ENCODE data around the gene WARS2.
A peak's percentile ranks its signal among the peaks of the same experiment; 100 is the strongest.
"Not testable (repeated sequence)": the region's sequence is repeated elsewhere in the genome, so short reads cannot be mapped to it uniquely, and the experiment has no call there.

The WARS2 gene

GRCh38 chr1:119140177-119141019, at the start of gene WARS2:
TSS of gene WARS2 (minus strand) at chr1:119140653. CDS start at chr1:119140644, 9 bp downstream.
- DNase-seq = peak; percentile 93

GRCh38 chr1:119188926-119189325, 48.5 kb upstream of the WARS2 start:
- DNase-seq = no peak

GRCh38 chr1:119187416-119187815, 47.0 kb upstream of the WARS2 start:
- DNase-seq = no peak

GRCh38 chr1:119186471-119186870, 46.0 kb upstream of the WARS2 start:
- DNase-seq = no peak

GRCh38 chr1:119184972-119185371, 44.5 kb upstream of the WARS2 start:
- DNase-seq = no peak

GRCh38 chr1:119181218-119181617, 40.8 kb upstream of the WARS2 start:
- no peak for DNase-seq

- DNase-seq = no peak
Measured at GRCh38 chr1:119179051-119179450, 38.6 kb upstream of the WARS2 start.

- DNase-seq = not testable (repeated sequence)
Measured at GRCh38 chr1:119172927-119173326, 32.5 kb upstream of the WARS2 start.

GRCh38 chr1:119171381-119172010, 31.0 kb upstream of the WARS2 start:
- not testable (repeated sequence) for DNase-seq

- no peak for DNase-seq
Measured at GRCh38 chr1:119163396-119163795, 22.9 kb upstream of the WARS2 start.

- DNase-seq = no peak
Measured at GRCh38 chr1:119160866-119161265, 20.4 kb upstream of the WARS2 start.

GRCh38 chr1:119160409-119160808, 20.0 kb upstream of the WARS2 start:
- no peak for DNase-seq

GRCh38 chr1:119159966-119160365, 19.5 kb upstream of the WARS2 start:
- DNase-seq = no peak

- DNase-seq = no peak
Measured at GRCh38 chr1:119159111-119159510, 18.7 kb upstream of the WARS2 start.

- DNase-seq = not testable (repeated sequence)
Measured at GRCh38 chr1:119156761-119157160, 16.3 kb upstream of the WARS2 start.

- not testable (repeated sequence) for DNase-seq
Measured at GRCh38 chr1:119155069-119155468, 14.6 kb upstream of the WARS2 start.

- DNase-seq = no peak
Measured at GRCh38 chr1:119150150-119150549, 9.7 kb upstream of the WARS2 start.

- no peak for DNase-seq
Measured at GRCh38 chr1:119147661-119148090, 7.2 kb upstream of the WARS2 start.

- no peak for DNase-seq
Measured at GRCh38 chr1:119146466-119146865, 6.0 kb upstream of the WARS2 start.

GRCh38 chr1:119144813-119145212, 4.4 kb upstream of the WARS2 start:
- DNase-seq = no peak

GRCh38 chr1:119143706-119144105, 3.3 kb upstream of the WARS2 start:
- no peak for DNase-seq

- DNase-seq = no peak
Measured at GRCh38 chr1:119141660-119142059, 1.2 kb upstream of the WARS2 start.

- peak; percentile 61 for DNase-seq
Measured at GRCh38 chr1:119141020-119141424, 569 bp upstream of the WARS2 start.

- no peak for DNase-seq
Measured at GRCh38 chr1:119139857-119140176, 636 bp downstream of the WARS2 start.
